Esophagus squamous epithelium (tissue), 4 donors: ENCODE results near the gene SUSD3.

ENCODE experiments used
- CTCF ChIP-seq, 6 experiments: fragments of 450-650 bp in 4 of 6; fragments of 200-600 bp in 2 of 6; sonication (generic) in 2 of 6; IDR thresholded peaks; one replicate each; pipeline ENCODE4 v1.5.1; 2016 to 2019; ENCODE audit warnings: antibody characterized with exemption in 6 of 6, mild to moderate bottlenecking in 4 of 6, moderate library complexity in 4 of 6
- POLR2A ChIP-seq, 4 donors: fragments of 450-650 bp; IDR thresholded peaks; one replicate each; pipeline ENCODE4 v1.6.1; 2017; ENCODE audit warnings: antibody characterized with exemption in 4 of 4, mild to moderate bottlenecking in 4 of 4, moderate library complexity in 3 of 4

- TF ChIP-seq CTCF (IDR thresholded peaks at IDR 0.05) = no peak
- no peak for TF ChIP-seq POLR2A (IDR thresholded peaks at IDR 0.05)
Measured at GRCh38 chr9:93124793-93125192, 66.3 kb downstream of the SUSD3 start.
